C4-2B (cell line): ENCODE results near the gene TYSND1.

Source experiments
- ZFX ChIP-seq: fragments of 450-650 bp; IDR thresholded peaks from 2 replicates; pipeline ENCODE4 v1.6.1; 2017
- TF ChIP-seq, protein P1 (sequence below): fragments of 450-650 bp; conservative IDR thresholded peaks from 2 replicates; pipeline ENCODE4 v1.5.1; 2017; ENCODE audit warnings: mild to moderate bottlenecking

DNA sequence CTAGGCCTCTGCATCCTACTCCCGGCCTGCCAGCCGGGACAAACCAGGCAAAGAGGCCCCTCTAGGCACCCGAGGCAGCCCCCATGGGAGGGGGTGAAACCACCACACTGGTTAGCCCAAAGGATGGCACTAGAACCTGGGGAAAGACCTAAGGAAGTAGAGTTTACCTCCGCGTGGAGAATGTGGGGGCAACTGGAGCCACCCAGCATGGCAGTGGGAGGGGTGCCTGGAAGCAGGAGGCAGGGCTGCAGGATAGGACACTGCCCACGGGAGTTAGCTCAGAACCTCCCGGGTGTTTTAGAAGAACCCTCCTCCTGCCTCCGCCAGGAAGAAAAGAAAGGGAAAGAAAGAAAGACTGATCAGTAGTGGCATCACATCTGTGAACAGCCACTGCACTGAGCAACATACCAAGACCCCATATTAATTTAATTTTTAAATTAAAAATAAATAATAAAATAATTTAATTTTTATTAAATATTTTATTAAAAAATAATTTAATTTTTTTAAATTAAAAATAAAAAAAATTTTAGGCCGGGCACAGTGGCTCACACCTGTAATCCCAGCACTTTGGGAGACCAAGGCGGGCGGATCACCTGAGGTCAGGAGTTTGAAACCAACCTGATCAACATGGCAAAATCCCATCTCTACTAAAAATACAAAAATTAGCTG lies 25.1 kb downstream of the TYSND1 start:
- TF ChIP-seq, protein P1, sequence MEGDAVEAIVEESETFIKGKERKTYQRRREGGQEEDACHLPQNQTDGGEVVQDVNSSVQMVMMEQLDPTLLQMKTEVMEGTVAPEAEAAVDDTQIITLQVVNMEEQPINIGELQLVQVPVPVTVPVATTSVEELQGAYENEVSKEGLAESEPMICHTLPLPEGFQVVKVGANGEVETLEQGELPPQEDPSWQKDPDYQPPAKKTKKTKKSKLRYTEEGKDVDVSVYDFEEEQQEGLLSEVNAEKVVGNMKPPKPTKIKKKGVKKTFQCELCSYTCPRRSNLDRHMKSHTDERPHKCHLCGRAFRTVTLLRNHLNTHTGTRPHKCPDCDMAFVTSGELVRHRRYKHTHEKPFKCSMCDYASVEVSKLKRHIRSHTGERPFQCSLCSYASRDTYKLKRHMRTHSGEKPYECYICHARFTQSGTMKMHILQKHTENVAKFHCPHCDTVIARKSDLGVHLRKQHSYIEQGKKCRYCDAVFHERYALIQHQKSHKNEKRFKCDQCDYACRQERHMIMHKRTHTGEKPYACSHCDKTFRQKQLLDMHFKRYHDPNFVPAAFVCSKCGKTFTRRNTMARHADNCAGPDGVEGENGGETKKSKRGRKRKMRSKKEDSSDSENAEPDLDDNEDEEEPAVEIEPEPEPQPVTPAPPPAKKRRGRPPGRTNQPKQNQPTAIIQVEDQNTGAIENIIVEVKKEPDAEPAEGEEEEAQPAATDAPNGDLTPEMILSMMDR = no peak
- TF ChIP-seq ZFX = no peak
